Measurements from ENCODE around the gene DEAF1.
"Not testable (repeated sequence)": the region's sequence is repeated elsewhere in the genome, so short reads cannot be mapped to it uniquely, and the experiment has no call there.

The DEAF1 gene

GRCh38 chr11:679271-680207 is 15.5 kb downstream of the DEAF1 start:
- no peak for DNase-seq

- DNase-seq = no peak
These were observed 16.7 kb downstream of the DEAF1 start for GRCh38 chr11:678297-678696.

- no peak for DNase-seq
These were observed 20.6 kb downstream of the DEAF1 start for GRCh38 chr11:674406-674805.

GRCh38 chr11:673866-674265 is 21.2 kb downstream of the DEAF1 start:
- no peak for DNase-seq

- DNase-seq = no peak
These were observed 29.2 kb downstream of the DEAF1 start for GRCh38 chr11:665704-666281.

GRCh38 chr11:665062-665703 is 29.8 kb downstream of the DEAF1 start:
- no peak for DNase-seq

- peak in 1 of 2 experiments; percentile 81 for DNase-seq
These were observed 32.2 kb downstream of the DEAF1 start for GRCh38 chr11:662689-663274.

- DNase-seq = no peak
These were observed 34.2 kb downstream of the DEAF1 start for GRCh38 chr11:660681-661444.

GRCh38 chr11:660281-660680 is 34.7 kb downstream of the DEAF1 start:
- DNase-seq = no peak

- no peak for DNase-seq
These were observed 35.4 kb downstream of the DEAF1 start for GRCh38 chr11:659532-660085.

- DNase-seq = no peak
These were observed 37.3 kb downstream of the DEAF1 start for GRCh38 chr11:657691-658126.

- no peak for DNase-seq
These were observed 38.2 kb downstream of the DEAF1 start for GRCh38 chr11:656866-657265.

GRCh38 chr11:656426-656825 is 38.6 kb downstream of the DEAF1 start:
- no peak for DNase-seq

- DNase-seq = no peak
These were observed 39.8 kb downstream of the DEAF1 start for GRCh38 chr11:655036-655726.

GRCh38 chr11:654444-654843 is 40.6 kb downstream of the DEAF1 start:
- DNase-seq = not testable (repeated sequence)

- DNase-seq = no peak
These were observed 41.2 kb downstream of the DEAF1 start for GRCh38 chr11:653837-654236.

- not testable (repeated sequence) for DNase-seq
These were observed 41.9 kb downstream of the DEAF1 start for GRCh38 chr11:653136-653535.

GRCh38 chr11:650482-650881 is 44.5 kb downstream of the DEAF1 start:
- no peak for DNase-seq

- not testable (repeated sequence) for DNase-seq
These were observed 47.3 kb downstream of the DEAF1 start for GRCh38 chr11:647672-648158.

GRCh38 chr11:646214-646613 is 48.8 kb downstream of the DEAF1 start:
- DNase-seq = no peak

- DNase-seq = no peak
These were observed 49.5 kb downstream of the DEAF1 start for GRCh38 chr11:645536-645935.
